ENCODE measurements around the gene ZSCAN9.

DNA sequence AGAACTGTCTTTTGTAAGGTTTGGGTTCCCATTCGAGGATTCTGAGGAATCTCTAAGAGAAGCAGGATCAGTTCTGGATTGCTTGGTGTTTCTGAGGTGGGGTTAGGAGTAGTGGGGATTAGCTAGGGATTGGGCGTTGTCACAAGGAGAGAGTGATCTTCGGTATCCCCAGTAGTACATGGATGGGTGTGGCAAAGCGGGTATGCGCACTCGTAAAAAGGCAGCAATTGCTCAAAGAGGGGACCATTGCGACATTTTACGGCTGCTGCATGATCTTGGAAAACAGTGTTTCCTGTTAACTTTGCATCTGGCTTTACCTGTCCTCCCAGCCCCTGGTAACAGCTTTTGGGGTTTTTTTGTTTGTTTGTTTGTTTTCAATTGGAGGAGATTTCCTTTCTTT lies 9.7 kb upstream of the ZSCAN9 start:
- TF ChIP-seq CTCF (conservative IDR thresholded peaks at IDR 0.05 in 1 of 2, IDR thresholded peaks at IDR 0.05 in 1 of 2; ENCODE audit: extremely low read depth in 1 of 2, insufficient read depth in 1 of 2, low read depth in 1 of 2, low read length in 2 of 2) (no peak), EZH2 (IDR thresholded peaks at IDR 0.05; ENCODE audit: borderline replicate concordance, low read length) (no peak)
